Urothelium cell line (cell line): ENCODE data around the gene SLC22A16.

Source experiments
- DNase-seq: peaks from one replicate; pipeline ENCODE4 v3.0.0; 2011; ENCODE audit warnings: low spot score, mixed read lengths
- FAIRE-seq: peaks from 2 replicates; lab custom pipeline; 2011; peaks lifted over from hg19 to GRCh38; lab: Jason Lieb, UNC

The SLC22A16 gene

GRCh38 chr6:110414669-110415068 lies 61.7 kb downstream of the SLC22A16 start:
- FAIRE-seq (no peak), DNase-seq (no peak)

- DNase-seq (no peak), FAIRE-seq (no peak)
Measured at GRCh38 chr6:110412360-110412759, 64.1 kb downstream of the SLC22A16 start.

GRCh38 chr6:110410511-110410910 lies 65.9 kb downstream of the SLC22A16 start:
- FAIRE-seq: no peak

GRCh38 chr6:110409794-110410193 lies 66.6 kb downstream of the SLC22A16 start:
- FAIRE-seq: no peak

More at GRCh38 chr6:110410511-110410910, 65.9 kb downstream of the SLC22A16 start:
- no peak for DNase-seq

GRCh38 chr6:110408901-110409300 lies 67.5 kb downstream of the SLC22A16 start:
- FAIRE-seq: no peak
- no peak for DNase-seq

More at GRCh38 chr6:110409794-110410193, 66.6 kb downstream of the SLC22A16 start:
- DNase-seq: no peak

GRCh38 chr6:110404607-110405006 lies 71.8 kb downstream of the SLC22A16 start:
- FAIRE-seq (no peak), DNase-seq (no peak)

- no peak for DNase-seq
- FAIRE-seq: no peak
Measured at GRCh38 chr6:110401585-110402176, 74.7 kb downstream of the SLC22A16 start.

- DNase-seq (no peak), FAIRE-seq (no peak)
Measured at GRCh38 chr6:110400208-110400607, 76.2 kb downstream of the SLC22A16 start.

- no peak for FAIRE-seq
Measured at GRCh38 chr6:110399219-110400071, 77.0 kb downstream of the SLC22A16 start.

GRCh38 chr6:110398778-110399177 lies 77.6 kb downstream of the SLC22A16 start:
- peak; percentile 31 for DNase-seq
- FAIRE-seq: no peak

More at GRCh38 chr6:110399219-110400071, 77.0 kb downstream of the SLC22A16 start:
- no peak for DNase-seq

GRCh38 chr6:110395221-110395620 lies 81.2 kb downstream of the SLC22A16 start:
- no peak for FAIRE-seq
- no peak for DNase-seq

GRCh38 chr6:110394409-110394808 lies 82.0 kb downstream of the SLC22A16 start:
- FAIRE-seq: no peak

GRCh38 chr6:110392727-110393126 lies 83.7 kb downstream of the SLC22A16 start:
- FAIRE-seq (no peak), DNase-seq (no peak)

More at GRCh38 chr6:110394409-110394808, 82.0 kb downstream of the SLC22A16 start:
- no peak for DNase-seq

- DNase-seq (no peak), FAIRE-seq (no peak)
Measured at GRCh38 chr6:110390404-110390803, 86.0 kb downstream of the SLC22A16 start.

- no peak for FAIRE-seq
- DNase-seq: no peak
Measured at GRCh38 chr6:110389689-110390382, 86.6 kb downstream of the SLC22A16 start.

- FAIRE-seq (no peak), DNase-seq (no peak)
Measured at GRCh38 chr6:110387986-110388385, 88.4 kb downstream of the SLC22A16 start.

- DNase-seq: no peak
- FAIRE-seq: no peak
Measured at GRCh38 chr6:110385458-110385863, 91.0 kb downstream of the SLC22A16 start.

GRCh38 chr6:110378552-110378951 lies 97.9 kb downstream of the SLC22A16 start:
- DNase-seq: no peak
- no peak for FAIRE-seq
